Measurements from ENCODE around the gene MSL3B.
A peak's percentile ranks its signal among the peaks of the same experiment; 100 is the strongest.
"Not testable (repeated sequence)": the region's sequence is repeated elsewhere in the genome, so short reads cannot be mapped to it uniquely, and the experiment has no call there.

The MSL3B gene

GRCh38 chr2:233867993-233868532 is at the start of gene MSL3B:
Gene MSL3B, minus strand, starts transcription at chr2:233868386.
- no peak for DNase-seq (ENCODE audit: low read depth)

DNA sequence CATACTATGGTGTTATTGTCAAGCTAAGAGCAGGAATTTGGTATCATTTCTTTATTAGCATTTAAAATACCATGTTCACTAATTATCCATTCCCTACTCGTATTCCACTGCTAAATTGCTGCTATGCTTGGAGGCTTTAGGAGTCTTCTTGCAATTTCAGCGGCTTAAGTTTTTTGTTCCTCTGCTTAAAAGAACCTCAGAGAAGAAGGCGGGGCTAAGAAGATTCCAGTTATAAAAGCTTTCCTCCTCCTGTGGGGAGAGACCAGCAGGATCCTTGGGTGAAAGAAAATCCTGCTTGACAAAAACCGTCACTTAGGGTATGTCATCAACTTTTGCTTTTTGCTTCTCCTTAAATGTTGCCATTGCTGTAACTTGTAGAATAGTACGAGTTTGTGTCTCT is 48.9 kb upstream of the MSL3B start, which contains the start of gene TRPM8:
Gene TRPM8 (plus strand): TSS at position 258 of the 400 bp plus-strand sequence. CDS start 9,165 bp downstream, outside the sequence.
- DNase-seq (ENCODE audit: low read depth), result no peak
- in situ Hi-C loops (cut with HindIII; ENCODE audit: low pct_unique_long_range_greater_than_20kb, low sequenced_read_pairs), result no loop called here

More at GRCh38 chr2:233867993-233868532, at the start of gene MSL3B:
- in situ Hi-C loops (cut with HindIII; ENCODE audit: low pct_unique_long_range_greater_than_20kb, low sequenced_read_pairs), result no loop called here

DNA sequence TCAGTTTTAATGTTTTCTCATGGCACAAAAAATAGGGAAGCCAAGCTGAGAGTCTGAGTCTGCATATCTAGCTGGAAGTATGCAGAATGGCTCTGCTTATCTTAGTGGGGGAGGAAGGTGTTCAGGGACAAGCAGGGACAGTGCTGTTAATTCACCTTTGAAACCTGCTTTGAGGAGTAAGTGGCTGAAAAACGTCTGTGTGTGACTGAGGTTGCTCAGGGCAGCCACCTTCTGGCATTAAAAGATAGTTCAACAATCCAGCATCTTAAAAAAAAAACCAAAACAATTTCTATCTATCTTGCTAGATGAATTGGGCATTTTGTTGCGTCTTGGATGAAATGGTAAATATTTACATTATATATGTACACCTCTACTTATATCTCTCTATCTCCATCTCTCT is 46.9 kb upstream of the MSL3B start:
- no peak for DNase-seq (ENCODE audit: low read depth)
- in situ Hi-C loops (cut with HindIII; ENCODE audit: low pct_unique_long_range_greater_than_20kb, low sequenced_read_pairs), result no loop called here

GRCh38 chr2:233912691-233913423 is 44.7 kb upstream of the MSL3B start:
- DNase-seq (ENCODE audit: low read depth), result peak; percentile 14
- in situ Hi-C loops (cut with HindIII; ENCODE audit: low pct_unique_long_range_greater_than_20kb, low sequenced_read_pairs), result no loop called here

GRCh38 chr2:233907627-233908026 is 39.4 kb upstream of the MSL3B start:
- in situ Hi-C loops (cut with HindIII; ENCODE audit: low pct_unique_long_range_greater_than_20kb, low sequenced_read_pairs), result no loop called here
- no peak for DNase-seq (ENCODE audit: low read depth)

DNA sequence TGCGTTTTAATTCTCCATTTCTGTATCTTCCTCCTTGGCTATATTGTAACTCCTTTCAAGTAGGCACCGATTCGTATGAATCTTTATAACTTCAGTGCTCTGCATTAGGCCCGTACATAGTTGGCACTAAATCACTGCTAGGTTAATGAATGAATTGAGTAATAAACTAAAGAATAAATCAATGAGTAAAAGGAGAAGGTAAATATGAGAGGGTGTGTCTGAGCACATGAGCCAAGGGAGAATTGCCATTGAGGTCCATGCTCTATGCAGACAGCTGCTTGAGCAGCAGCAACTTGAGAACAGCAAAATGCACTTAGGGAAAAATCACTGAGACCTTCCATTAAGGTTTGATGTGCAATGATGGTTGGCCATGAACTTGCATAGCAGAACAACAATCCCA is 37.8 kb upstream of the MSL3B start:
- no peak for DNase-seq (ENCODE audit: low read depth)
- in situ Hi-C loops (cut with HindIII; ENCODE audit: low pct_unique_long_range_greater_than_20kb, low sequenced_read_pairs), result no loop called here

DNA sequence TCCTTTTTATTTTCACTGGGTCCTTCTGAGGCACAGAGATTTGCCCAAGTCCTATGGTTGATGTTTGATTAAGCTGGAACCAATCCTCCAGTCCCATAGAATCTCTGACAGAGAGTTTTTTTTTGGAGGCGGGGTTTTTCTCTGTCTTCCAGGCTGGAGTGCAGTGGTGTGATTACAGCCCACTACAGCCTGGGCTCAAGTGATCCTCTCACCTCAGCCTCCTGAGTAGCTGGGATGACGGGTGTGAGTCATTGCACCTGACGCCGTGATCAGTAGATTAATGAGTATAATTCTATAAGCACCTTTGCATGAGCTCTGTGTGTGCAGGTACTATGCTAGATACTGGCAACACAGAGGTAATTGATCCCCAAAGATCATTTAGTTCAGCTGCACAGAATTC is 33.7 kb upstream of the MSL3B start:
- in situ Hi-C loops (cut with HindIII; ENCODE audit: low pct_unique_long_range_greater_than_20kb, low sequenced_read_pairs), result no loop called here
- DNase-seq (ENCODE audit: low read depth), result no peak

DNA sequence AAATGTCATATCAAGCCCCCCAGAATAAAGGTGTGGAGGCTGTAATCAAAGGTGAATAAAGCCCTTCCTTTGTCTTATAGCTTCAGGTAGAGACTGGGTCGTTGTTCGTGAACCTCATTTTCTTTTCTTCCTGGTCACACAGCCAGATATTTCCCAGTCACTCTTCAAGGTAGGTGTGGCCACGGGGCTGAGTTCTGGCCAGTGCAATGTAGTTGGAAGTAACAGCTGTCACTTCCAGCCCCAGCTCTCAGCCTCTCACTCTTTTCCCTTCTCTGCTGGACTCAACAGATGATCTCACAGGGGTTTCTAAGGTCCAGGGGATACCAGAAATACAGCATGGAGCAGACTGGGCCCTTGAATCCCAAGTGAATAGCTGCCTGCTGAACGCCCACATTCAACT is 33.2 kb upstream of the MSL3B start:
- no peak for DNase-seq (ENCODE audit: low read depth)
- in situ Hi-C loops (cut with HindIII; ENCODE audit: low pct_unique_long_range_greater_than_20kb, low sequenced_read_pairs), result no loop called here

DNA sequence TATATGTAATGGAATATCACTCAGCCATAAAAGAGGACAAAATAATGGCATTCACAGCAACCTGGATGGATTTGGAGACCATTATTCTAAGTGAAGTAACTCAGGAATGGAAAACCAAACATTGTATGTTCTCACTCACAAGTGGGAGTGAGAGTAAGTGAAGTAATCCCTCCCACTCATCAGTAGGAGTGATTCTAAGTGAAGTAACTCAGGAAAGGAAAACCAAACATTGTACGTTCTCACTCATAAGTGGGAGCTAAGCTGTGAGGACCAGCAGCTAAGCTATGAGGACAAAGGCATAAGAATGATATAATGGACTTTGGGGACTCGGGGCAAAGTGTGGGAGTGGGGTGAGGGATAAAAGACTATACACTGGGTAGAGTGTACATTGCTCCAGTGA is 28.1 kb upstream of the MSL3B start:
- DNase-seq (ENCODE audit: low read depth); in situ Hi-C loops (cut with HindIII; ENCODE audit: low pct_unique_long_range_greater_than_20kb, low sequenced_read_pairs): not testable (repeated sequence)

GRCh38 chr2:233892793-233893192 is 24.6 kb upstream of the MSL3B start:
- in situ Hi-C loops (cut with HindIII; ENCODE audit: low pct_unique_long_range_greater_than_20kb, low sequenced_read_pairs), result no loop called here
- no peak for DNase-seq (ENCODE audit: low read depth)

GRCh38 chr2:233882353-233882752 is 14.2 kb upstream of the MSL3B start:
- no peak for DNase-seq (ENCODE audit: low read depth)
- in situ Hi-C loops (cut with HindIII; ENCODE audit: low pct_unique_long_range_greater_than_20kb, low sequenced_read_pairs), result no loop called here

GRCh38 chr2:233872125-233872524 is 3.9 kb upstream of the MSL3B start:
- in situ Hi-C loops (cut with HindIII; ENCODE audit: low pct_unique_long_range_greater_than_20kb, low sequenced_read_pairs), result not testable (repeated sequence)

DNA sequence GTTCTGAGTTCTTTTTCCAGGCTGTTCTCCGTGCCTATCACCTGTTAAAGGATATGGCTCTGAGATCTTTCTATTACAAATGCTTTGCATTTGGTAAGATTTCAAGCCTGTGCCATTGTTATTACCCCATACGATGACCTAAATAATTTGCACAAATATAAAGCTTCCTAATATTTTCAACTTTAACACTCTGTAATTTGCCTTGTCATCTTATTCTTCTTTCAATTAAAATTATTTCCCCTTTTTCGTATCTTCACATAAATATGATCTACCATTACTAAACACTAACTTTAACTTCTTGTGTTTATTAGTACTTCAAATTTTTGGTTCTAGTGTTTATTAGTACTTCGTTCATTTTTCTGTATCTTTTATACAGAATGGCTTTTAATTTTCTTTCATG is 3.2 kb upstream of the MSL3B start:
- in situ Hi-C loops (cut with HindIII; ENCODE audit: low pct_unique_long_range_greater_than_20kb, low sequenced_read_pairs), result no loop called here
- DNase-seq (ENCODE audit: low read depth), result no peak

More at GRCh38 chr2:233872125-233872524, 3.9 kb upstream of the MSL3B start:
- DNase-seq (ENCODE audit: low read depth), result not testable (repeated sequence)

DNA sequence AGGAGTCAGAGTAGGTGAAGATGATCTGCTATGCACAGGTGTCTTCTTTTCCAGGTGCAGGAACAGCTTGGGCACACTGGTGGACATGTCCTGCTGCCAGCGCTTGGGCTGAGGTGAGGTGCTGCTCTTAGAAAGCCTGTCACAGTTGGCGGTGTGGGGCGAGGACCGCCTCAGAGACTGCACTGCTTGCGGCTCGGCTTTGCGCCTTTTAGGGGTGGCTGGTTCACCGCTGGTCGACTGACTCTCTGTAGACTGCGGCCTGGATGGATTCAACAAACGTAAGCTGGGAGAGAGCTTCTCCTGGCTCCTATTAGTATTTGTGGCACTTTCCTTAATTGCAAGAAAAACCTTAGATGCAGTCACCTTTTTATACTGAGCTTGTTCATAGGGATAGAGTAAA is 1.7 kb downstream of the MSL3B start:
- in situ Hi-C loops (cut with HindIII; ENCODE audit: low pct_unique_long_range_greater_than_20kb, low sequenced_read_pairs), result no loop called here
- no peak for DNase-seq (ENCODE audit: low read depth)

GRCh38 chr2:233865838-233866237 is 2.3 kb downstream of the MSL3B start:
- in situ Hi-C loops (cut with HindIII; ENCODE audit: low pct_unique_long_range_greater_than_20kb, low sequenced_read_pairs), result no loop called here
- DNase-seq (ENCODE audit: low read depth), result no peak

DNA sequence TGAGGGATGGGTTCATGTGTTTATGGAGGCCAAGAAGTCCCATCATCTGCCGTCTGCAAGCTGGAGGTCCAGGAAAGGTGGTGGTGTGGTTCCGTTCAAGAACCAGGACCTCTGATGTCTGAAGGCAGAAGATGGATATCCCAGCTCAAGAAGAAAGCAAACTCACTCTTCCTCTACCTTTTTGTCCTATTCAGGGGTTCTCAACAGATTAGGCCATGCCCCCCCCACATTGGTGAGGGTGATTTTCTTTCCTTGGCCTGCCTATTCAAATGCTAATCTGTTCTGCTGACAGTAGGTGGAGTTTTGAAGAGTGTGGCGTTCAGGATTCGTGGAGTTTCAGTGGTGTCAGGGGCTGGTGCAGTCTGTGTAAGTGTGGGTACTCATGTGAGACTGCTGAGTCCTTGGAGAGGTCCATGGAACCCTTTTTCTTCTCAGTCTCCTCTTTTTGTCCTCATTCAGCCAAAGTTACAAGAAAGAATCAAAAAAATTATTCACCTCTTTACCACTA is 5.9 kb downstream of the MSL3B start:
- in situ Hi-C loops (cut with HindIII; ENCODE audit: low pct_unique_long_range_greater_than_20kb, low sequenced_read_pairs), result no loop called here

DNA sequence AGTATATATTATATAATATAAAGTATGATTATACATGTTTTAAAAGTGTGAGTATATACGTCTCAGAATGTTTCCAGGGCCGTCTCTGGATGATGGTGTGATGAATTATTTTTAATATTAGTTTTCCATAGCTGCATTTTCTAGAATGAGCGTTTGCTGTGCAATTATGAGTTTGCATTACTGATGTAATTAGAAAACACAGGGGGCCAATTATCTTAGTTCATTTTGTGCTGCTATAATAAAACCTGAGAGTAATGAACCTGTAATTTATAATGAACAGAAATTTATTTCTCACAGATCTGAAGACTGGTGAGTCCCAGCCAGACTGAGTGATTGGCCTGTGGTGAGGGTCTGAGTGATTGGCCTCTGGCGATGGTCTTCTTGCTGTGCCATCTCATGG is 9.9 kb downstream of the MSL3B start:
- in situ Hi-C loops (cut with HindIII; ENCODE audit: low pct_unique_long_range_greater_than_20kb, low sequenced_read_pairs), result no loop called here
- no peak for DNase-seq (ENCODE audit: low read depth)

More for the DNA sequence above, 5.9 kb downstream of the MSL3B start:
- DNase-seq (ENCODE audit: low read depth), result no peak

DNA sequence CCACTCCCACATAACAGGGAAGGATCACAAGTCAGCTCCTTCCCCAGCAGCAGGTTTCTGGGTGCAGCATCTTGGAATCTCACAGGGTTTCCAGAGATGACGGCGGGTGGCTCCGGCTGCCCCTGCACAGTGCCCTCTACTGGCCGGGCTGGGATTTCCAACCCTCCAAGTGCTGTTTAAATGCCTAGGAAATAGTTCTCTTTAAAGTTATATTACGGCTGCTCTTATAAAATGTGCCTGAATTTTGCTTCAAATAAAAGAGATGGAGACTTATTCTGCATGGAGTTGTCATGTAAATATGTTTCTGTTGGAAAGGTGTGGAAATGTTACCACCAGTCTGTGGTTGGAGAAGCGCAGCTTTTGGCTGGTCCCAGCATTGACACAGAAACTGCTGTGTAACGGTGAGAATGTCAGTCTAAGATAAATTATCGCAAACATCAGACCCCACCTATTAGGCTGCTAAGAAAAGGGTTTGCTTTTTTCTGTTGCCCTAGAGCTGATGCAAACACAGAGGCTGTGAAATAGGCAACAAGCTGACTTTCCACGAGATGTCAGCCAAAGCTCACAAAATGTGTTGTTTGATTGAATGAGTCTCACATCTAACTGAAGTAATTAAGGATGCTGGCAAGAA is 10.6 kb downstream of the MSL3B start:
- in situ Hi-C loops (cut with HindIII; ENCODE audit: low pct_unique_long_range_greater_than_20kb, low sequenced_read_pairs), result no loop called here
- peak; percentile 85 for DNase-seq (ENCODE audit: low read depth)

DNA sequence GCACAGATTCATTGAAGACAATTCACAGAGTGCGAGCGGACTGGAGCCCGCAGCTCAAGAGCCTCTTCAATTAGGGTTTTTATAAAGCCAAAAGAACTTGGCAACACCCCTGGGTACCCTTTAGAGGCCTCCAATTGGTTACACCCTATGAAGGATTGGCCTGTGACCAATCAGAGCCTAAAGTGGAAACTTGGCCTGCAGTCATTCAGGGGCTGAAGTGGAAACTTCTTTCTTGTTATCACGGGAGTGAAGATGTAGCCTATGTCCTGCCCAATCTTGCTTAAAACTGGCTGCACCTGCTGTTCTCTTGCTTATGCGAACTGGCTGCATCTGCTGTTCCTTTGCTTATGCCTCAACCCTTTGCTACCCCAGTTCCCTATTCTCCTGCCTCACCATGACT is 12.0 kb downstream of the MSL3B start:
- DNase-seq (ENCODE audit: low read depth), result no peak
- in situ Hi-C loops (cut with HindIII; ENCODE audit: low pct_unique_long_range_greater_than_20kb, low sequenced_read_pairs), result no loop called here

All from Caki2 (cell line).